ENCODE results near the gene STXBP2.

STXBP2 gene

GRCh38 chr19:7636691-7637373, at the start of gene STXBP2:
STXBP2 (plus strand) TSS chr19:7637110; CDS start chr19:7637150, 40 bp downstream.
- peak; percentile 38 for DNase-seq

- DNase-seq = no peak
These were observed 47.1 kb upstream of the STXBP2 start for GRCh38 chr19:7589822-7590221.

GRCh38 chr19:7590256-7590655, 46.7 kb upstream of the STXBP2 start:
- DNase-seq = no peak

- DNase-seq = no peak
These were observed 41.3 kb upstream of the STXBP2 start, which contains the start of gene CAMSAP3 for GRCh38 chr19:7595466-7596133. CAMSAP3 (plus strand) TSS chr19:7595863; CDS start chr19:7596003, 140 bp downstream.

- DNase-seq = no peak
These were observed 40.5 kb upstream of the STXBP2 start for GRCh38 chr19:7596211-7596937.

GRCh38 chr19:7597689-7598088, 39.2 kb upstream of the STXBP2 start:
- no peak for DNase-seq

GRCh38 chr19:7598180-7598579, 38.7 kb upstream of the STXBP2 start:
- no peak for DNase-seq

- DNase-seq = no peak
These were observed 36.2 kb upstream of the STXBP2 start for GRCh38 chr19:7600721-7601120.

GRCh38 chr19:7602240-7602934, 34.5 kb upstream of the STXBP2 start:
- DNase-seq = no peak

GRCh38 chr19:7602935-7603497, 33.9 kb upstream of the STXBP2 start:
- no peak for DNase-seq

GRCh38 chr19:7603919-7604318, 33.0 kb upstream of the STXBP2 start:
- DNase-seq = no peak

GRCh38 chr19:7605490-7606222, 31.3 kb upstream of the STXBP2 start:
- DNase-seq = peak; percentile 32

- no peak for DNase-seq
These were observed 30.6 kb upstream of the STXBP2 start for GRCh38 chr19:7606289-7606688.

GRCh38 chr19:7607212-7607873, 29.6 kb upstream of the STXBP2 start:
- DNase-seq = no peak

- no peak for DNase-seq
These were observed 28.9 kb upstream of the STXBP2 start for GRCh38 chr19:7607874-7608560.

GRCh38 chr19:7610491-7611240, 26.2 kb upstream of the STXBP2 start:
- no peak for DNase-seq

- no peak for DNase-seq
These were observed 25.2 kb upstream of the STXBP2 start for GRCh38 chr19:7611541-7612279.

GRCh38 chr19:7612282-7613274, 24.3 kb upstream of the STXBP2 start:
- no peak for DNase-seq

All from EL (cell line).